ENCODE measurements around the gene OR51E2. TPM values are rescaled to one million over a fixed set of nuclear protein-coding genes. Genes with fewer than 3 reads are reported as not detected.

The OR51E2 gene
- total RNA-seq, 2 donors from 2014 or later, result not detected

DNA sequence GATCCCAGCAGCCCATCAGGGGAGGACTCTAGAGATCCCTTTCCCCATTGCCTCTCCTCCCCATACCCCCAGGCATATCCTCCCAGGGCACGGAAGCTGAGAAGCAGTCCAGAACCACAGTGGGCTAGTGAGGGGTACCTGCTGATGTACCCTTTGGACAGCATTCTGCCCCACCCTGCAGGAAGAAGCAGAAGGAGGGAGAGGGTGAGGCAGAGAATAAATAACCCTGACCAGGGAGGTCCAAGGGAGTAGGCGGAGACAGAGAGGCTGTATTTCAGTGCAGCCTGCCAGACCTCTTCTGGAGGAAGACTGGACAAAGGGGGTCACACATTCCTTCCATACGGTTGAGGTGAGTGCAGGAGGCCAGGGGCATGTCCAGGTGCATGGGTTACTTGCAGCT, 54.0 kb downstream of the OR51E2 start, which contains the start of gene OR51E1:
Gene OR51E1, plus strand, starts transcription at position 301 of the 400 bp plus-strand sequence. CDS start 8,545 bp downstream, outside the sequence.
- no peak for DNase-seq
- Histone ChIP-seq H3K4me1 (ENCODE audit: control insufficient read depth, insufficient read depth, low read length) (no peaks in the 10 kb centered on the region), H3K9ac (ENCODE audit: extremely low read depth, low read length, poor library complexity, severe bottlenecking) (no peak within 1 kb of the TSS), H3K4me3 (ENCODE audit: low read length) (no peak within 1 kb of the TSS), H3K27me3 (ENCODE audit: control insufficient read depth, insufficient read depth, low read length, poor library complexity, severe bottlenecking) (peaks cover 69% of the 10 kb centered on the region), H3K27ac (ENCODE audit: low read depth, low read length) (no peak within 1 kb of the TSS), H3K9me3 (ENCODE audit: control insufficient read depth, low read length) (no peaks in the 10 kb centered on the region), H3K36me3 (ENCODE audit: control insufficient read depth, insufficient read depth, low read length) (no peaks in the 10 kb centered on the region)
- Mint-ChIP-seq H3K9me3 (no peaks in the 10 kb centered on the region), H3K36me3 (ENCODE audit: low read depth) (no peaks in the 10 kb centered on the region), H3K27ac (no peak within 1 kb of the TSS), H3K4me3 (no peak within 1 kb of the TSS), H3K4me1 (peaks cover 3% of the 10 kb centered on the region), H3K27me3 (ENCODE audit: insufficient read depth) (peaks cover 46% of the 10 kb centered on the region)
- WGBS, 2 experiments (ENCODE audit: insufficient coverage in 1 of 2, insufficient read length in 1 of 2), result 92 to 100% methylated on average over 1 to 3 of the region's 3 CpGs
- TF ChIP-seq, protein P1, sequence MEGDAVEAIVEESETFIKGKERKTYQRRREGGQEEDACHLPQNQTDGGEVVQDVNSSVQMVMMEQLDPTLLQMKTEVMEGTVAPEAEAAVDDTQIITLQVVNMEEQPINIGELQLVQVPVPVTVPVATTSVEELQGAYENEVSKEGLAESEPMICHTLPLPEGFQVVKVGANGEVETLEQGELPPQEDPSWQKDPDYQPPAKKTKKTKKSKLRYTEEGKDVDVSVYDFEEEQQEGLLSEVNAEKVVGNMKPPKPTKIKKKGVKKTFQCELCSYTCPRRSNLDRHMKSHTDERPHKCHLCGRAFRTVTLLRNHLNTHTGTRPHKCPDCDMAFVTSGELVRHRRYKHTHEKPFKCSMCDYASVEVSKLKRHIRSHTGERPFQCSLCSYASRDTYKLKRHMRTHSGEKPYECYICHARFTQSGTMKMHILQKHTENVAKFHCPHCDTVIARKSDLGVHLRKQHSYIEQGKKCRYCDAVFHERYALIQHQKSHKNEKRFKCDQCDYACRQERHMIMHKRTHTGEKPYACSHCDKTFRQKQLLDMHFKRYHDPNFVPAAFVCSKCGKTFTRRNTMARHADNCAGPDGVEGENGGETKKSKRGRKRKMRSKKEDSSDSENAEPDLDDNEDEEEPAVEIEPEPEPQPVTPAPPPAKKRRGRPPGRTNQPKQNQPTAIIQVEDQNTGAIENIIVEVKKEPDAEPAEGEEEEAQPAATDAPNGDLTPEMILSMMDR (conservative IDR thresholded peaks at IDR 0.05), result no peak

DNA sequence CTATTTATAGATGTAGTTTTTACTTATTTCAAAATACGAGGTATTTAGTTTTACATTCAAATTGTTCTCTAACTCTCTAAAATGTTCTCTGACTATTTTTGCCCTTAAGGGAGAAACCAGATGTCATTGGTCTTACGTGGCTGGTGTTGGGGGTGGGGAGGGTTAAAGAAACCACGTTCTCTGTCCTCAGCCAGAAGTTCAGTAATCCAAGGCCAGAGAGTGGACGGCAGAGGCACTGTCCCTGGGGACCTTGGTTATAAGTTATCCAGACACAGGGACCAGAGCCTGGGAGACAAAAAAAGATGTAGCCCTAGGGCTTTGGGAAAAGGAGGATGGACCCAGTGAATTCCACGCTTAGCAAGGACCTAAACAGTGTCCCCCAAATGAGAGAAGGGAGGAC, 54.6 kb downstream of the OR51E2 start:
- no peak for DNase-seq
- H3K27ac Mint-ChIP-seq, result no peak overlapping the region
- Histone ChIP-seq H3K4me1 (ENCODE audit: control insufficient read depth, insufficient read depth, low read length) (no peaks in the 10 kb centered on the region), H3K36me3 (ENCODE audit: control insufficient read depth, insufficient read depth, low read length) (no peaks in the 10 kb centered on the region), H3K9me3 (ENCODE audit: control insufficient read depth, low read length) (no peaks in the 10 kb centered on the region), H3K27me3 (ENCODE audit: control insufficient read depth, insufficient read depth, low read length, poor library complexity, severe bottlenecking) (peaks cover 69% of the 10 kb centered on the region), H3K4me3 (ENCODE audit: low read length) (no peak overlapping the region), H3K9ac (ENCODE audit: extremely low read depth, low read length, poor library complexity, severe bottlenecking) (no peak overlapping the region), H3K27ac (ENCODE audit: low read depth, low read length) (no peak overlapping the region)
- TF ChIP-seq, protein P1 (conservative IDR thresholded peaks at IDR 0.05), result no peak
- WGBS, 2 experiments (ENCODE audit: insufficient coverage in 1 of 2, insufficient read length in 1 of 2), result 30 to 45% methylated on average over 3 to 4 of the region's 5 CpGs
- H3K4me3 Mint-ChIP-seq, result no peak overlapping the region
- peaks cover 3% of the 10 kb centered on the region for H3K4me1 Mint-ChIP-seq
- no peaks in the 10 kb centered on the region for H3K36me3 Mint-ChIP-seq (ENCODE audit: low read depth)
- no peaks in the 10 kb centered on the region for H3K9me3 Mint-ChIP-seq
- peaks cover 43% of the 10 kb centered on the region for H3K27me3 Mint-ChIP-seq (ENCODE audit: insufficient read depth)

DNA sequence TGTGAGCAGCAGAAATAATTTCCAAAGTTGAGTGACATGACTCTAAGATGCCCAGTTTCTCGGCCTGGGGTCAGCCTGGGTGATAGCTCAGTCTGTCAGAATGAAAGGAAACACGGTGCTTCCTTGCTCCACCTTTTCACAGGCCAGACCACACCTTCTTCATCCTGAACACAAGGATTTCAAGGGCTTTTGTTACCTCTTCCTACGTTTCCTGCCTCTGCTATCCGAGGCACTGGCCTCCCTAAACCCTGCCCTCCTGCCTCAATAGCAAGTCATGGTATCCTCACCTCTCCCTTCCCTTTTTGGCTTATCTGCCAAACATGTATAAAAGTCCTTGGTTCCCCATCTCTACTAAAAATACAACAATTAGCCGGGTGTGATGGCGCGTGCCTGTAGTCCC, 55.6 kb downstream of the OR51E2 start:
- Mint-ChIP-seq H3K27ac (no peak overlapping the region), H3K4me1 (no peaks in the 10 kb centered on the region), H3K36me3 (ENCODE audit: low read depth) (no peaks in the 10 kb centered on the region), H3K9me3 (no peaks in the 10 kb centered on the region), H3K4me3 (no peak overlapping the region), H3K27me3 (ENCODE audit: insufficient read depth) (peaks cover 38% of the 10 kb centered on the region)
- no peak overlapping the region for H3K9ac ChIP-seq (ENCODE audit: extremely low read depth, low read length, poor library complexity, severe bottlenecking)
- DNase-seq, result no peak
- peaks cover 69% of the 10 kb centered on the region for H3K27me3 ChIP-seq (ENCODE audit: control insufficient read depth, insufficient read depth, low read length, poor library complexity, severe bottlenecking)
- H3K4me1 ChIP-seq (ENCODE audit: control insufficient read depth, insufficient read depth, low read length), result no peaks in the 10 kb centered on the region
- 89 to 91% methylated on average over 6 to 7 of the region's 7 CpGs for WGBS, 2 experiments (ENCODE audit: insufficient coverage in 1 of 2, insufficient read length in 1 of 2)
- H3K9me3 ChIP-seq (ENCODE audit: control insufficient read depth, low read length), result no peaks in the 10 kb centered on the region
- H3K36me3 ChIP-seq (ENCODE audit: control insufficient read depth, insufficient read depth, low read length), result no peaks in the 10 kb centered on the region
- H3K4me3 ChIP-seq (ENCODE audit: low read length), result no peak overlapping the region
- TF ChIP-seq, protein P1 (conservative IDR thresholded peaks at IDR 0.05), result no peak
- H3K27ac ChIP-seq (ENCODE audit: low read depth, low read length), result no peak overlapping the region

Data from endodermal cell (in vitro differentiated cells).